Body of pancreas (tissue), 4 donors: ENCODE results near the gene POTEG.
"Not testable (repeated sequence)": the region's sequence is repeated elsewhere in the genome, so short reads cannot be mapped to it uniquely, and the experiment has no call there.

Experiments used
- POLR2A ChIP-seq, 3 donors: fragments of 450-650 bp; IDR thresholded peaks; one replicate each; pipeline ENCODE4 v1.6.1; 2016; ENCODE audit warnings: antibody characterized with exemption in 3 of 3, mild to moderate bottlenecking in 2 of 3
- TF ChIP-seq, protein P1 (sequence below), 7 experiments: fragments of 450-650 bp in 4 of 7; fragments of 200-600 bp in 3 of 7; sonication (generic) in 3 of 7; IDR thresholded peaks; one replicate each; pipeline ENCODE4 v1.5.1; 2016 to 2019; ENCODE audit warnings: antibody characterized with exemption in 7 of 7

DNA sequence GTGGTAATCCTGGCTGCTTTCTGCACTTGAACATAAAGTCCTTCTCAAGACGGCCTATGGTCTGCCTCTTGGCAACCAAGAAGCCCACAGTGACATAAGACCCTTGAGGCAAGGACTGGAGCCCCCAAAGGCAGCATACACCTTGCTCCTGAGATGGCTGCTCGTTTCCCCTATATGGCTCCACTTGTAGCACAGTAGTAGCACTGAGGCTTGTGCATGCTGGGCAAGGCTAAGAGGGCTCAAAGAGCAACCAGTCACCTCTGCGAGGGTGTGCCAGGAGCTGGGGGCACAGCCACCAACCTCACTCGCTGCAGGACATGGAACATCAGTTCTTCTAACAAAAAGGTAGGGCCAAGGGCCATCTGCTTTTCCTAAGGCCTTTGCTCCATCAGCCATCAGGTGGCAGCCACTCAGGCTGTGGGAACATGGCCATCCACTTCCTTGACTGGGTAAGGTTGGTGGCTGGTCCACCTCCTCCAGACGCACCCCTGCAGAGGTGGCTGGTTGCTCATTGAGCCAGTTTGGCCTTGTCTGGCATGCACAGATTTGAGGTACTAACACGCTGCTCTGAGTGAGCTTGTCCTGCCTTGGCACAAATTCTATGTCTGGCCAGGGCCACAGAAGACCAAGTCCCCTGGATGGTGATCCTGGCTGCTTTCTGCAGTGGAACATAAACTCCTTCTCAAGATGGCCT is 49.9 kb downstream of the POTEG start:
- TF ChIP-seq, protein P1, sequence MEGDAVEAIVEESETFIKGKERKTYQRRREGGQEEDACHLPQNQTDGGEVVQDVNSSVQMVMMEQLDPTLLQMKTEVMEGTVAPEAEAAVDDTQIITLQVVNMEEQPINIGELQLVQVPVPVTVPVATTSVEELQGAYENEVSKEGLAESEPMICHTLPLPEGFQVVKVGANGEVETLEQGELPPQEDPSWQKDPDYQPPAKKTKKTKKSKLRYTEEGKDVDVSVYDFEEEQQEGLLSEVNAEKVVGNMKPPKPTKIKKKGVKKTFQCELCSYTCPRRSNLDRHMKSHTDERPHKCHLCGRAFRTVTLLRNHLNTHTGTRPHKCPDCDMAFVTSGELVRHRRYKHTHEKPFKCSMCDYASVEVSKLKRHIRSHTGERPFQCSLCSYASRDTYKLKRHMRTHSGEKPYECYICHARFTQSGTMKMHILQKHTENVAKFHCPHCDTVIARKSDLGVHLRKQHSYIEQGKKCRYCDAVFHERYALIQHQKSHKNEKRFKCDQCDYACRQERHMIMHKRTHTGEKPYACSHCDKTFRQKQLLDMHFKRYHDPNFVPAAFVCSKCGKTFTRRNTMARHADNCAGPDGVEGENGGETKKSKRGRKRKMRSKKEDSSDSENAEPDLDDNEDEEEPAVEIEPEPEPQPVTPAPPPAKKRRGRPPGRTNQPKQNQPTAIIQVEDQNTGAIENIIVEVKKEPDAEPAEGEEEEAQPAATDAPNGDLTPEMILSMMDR (IDR thresholded peaks at IDR 0.05), result not testable (repeated sequence)
- TF ChIP-seq POLR2A (IDR thresholded peaks at IDR 0.05), result not testable (repeated sequence)
